H9 (cell line): ENCODE measurements around the gene SMYD4. TPM values are rescaled to one million over a fixed set of nuclear protein-coding genes. Genes with fewer than 3 reads are reported as not detected.
A peak's percentile ranks its signal among the peaks of the same experiment; 100 is the strongest.
"Not testable (repeated sequence)": the region's sequence is repeated elsewhere in the genome, so short reads cannot be mapped to it uniquely, and the experiment has no call there.

Experiments
- DNase-seq: peaks from one replicate; pipeline ENCODE4 v3.0.0-alpha.2; 2017
- H2AFZ ChIP-seq: one replicate; pipeline ENCODE4 v1.6.1; 2013; ENCODE audit warnings: mild to moderate bottlenecking, low read length, control low read depth, moderate library complexity
- H2AK5ac ChIP-seq: 2 replicates; pipeline ENCODE4 v1.6.1; 2013; ENCODE audit warnings: low read length, control low read depth, mixed read lengths; ENCODE audit not compliant: insufficient read length
- H2BK120ac ChIP-seq: one replicate; pipeline ENCODE4 v1.6.1; 2013; ENCODE audit warnings: low read depth, mild to moderate bottlenecking, low read length, control low read depth, inconsistent platforms; ENCODE audit not compliant: poor library complexity, severe bottlenecking
- H2BK12ac ChIP-seq: 2 replicates; pipeline ENCODE4 v1.6.1; 2013; ENCODE audit warnings: low read length, control low read depth, mixed read lengths, low read depth; ENCODE audit not compliant: insufficient read length
- H2BK15ac ChIP-seq: 2 replicates; pipeline ENCODE4 v1.6.1; 2013; ENCODE audit warnings: low read depth, low read length, control low read depth
- H2BK20ac ChIP-seq: one replicate; pipeline ENCODE4 v1.6.1; 2013; ENCODE audit warnings: low read depth, mild to moderate bottlenecking, low read length, control low read depth, inconsistent platforms; ENCODE audit not compliant: poor library complexity, severe bottlenecking
- H2BK5ac ChIP-seq: 2 replicates; pipeline ENCODE4 v1.6.1; 2013; ENCODE audit warnings: low read length, control low read depth, mixed read lengths; ENCODE audit not compliant: insufficient read length
- H3K14ac ChIP-seq: 2 replicates; pipeline ENCODE4 v1.6.1; 2013; ENCODE audit warnings: low read length, control low read depth; ENCODE audit not compliant: insufficient read depth
- H3K18ac ChIP-seq: 2 replicates; pipeline ENCODE4 v1.6.1; 2013; ENCODE audit warnings: low read depth, mild to moderate bottlenecking, mixed read lengths, low read length, control low read depth; ENCODE audit not compliant: insufficient read length
- H3K23ac ChIP-seq: 2 replicates; pipeline ENCODE4 v1.6.1; 2013; ENCODE audit warnings: low read length, control low read depth, mixed read lengths, low read depth; ENCODE audit not compliant: insufficient read length
- H3K23me2 ChIP-seq: 2 replicates; pipeline ENCODE4 v1.6.1; 2013; ENCODE audit warnings: low read depth, mild to moderate bottlenecking, mixed read lengths, low read length, control low read depth; ENCODE audit not compliant: insufficient read length, poor library complexity, severe bottlenecking
- H3K27ac ChIP-seq: 2 replicates; pipeline ENCODE4 v1.5.1; 2013; ENCODE audit warnings: low read length, control low read depth, mixed read lengths, low read depth; ENCODE audit not compliant: insufficient read length
- H3K27me3 ChIP-seq: 2 replicates; pipeline ENCODE4 v1.6.1; 2013; ENCODE audit warnings: low read length, control low read depth, inconsistent platforms; ENCODE audit not compliant: insufficient read depth
- H3K4ac ChIP-seq: 2 replicates; pipeline ENCODE4 v1.6.1; 2013; ENCODE audit warnings: low read depth, mild to moderate bottlenecking, control low read depth, inconsistent platforms, low read length, moderate library complexity
- H3K4me1 ChIP-seq: 2 replicates; pipeline ENCODE4 v1.6.1; 2013; ENCODE audit warnings: low read length, control low read depth, inconsistent platforms; ENCODE audit not compliant: insufficient read depth
- H3K4me2 ChIP-seq: 2 replicates; pipeline ENCODE4 v1.6.1; 2013; ENCODE audit warnings: low read length, control low read depth, mixed read lengths; ENCODE audit not compliant: insufficient read length, insufficient read depth
- H3K56ac ChIP-seq: 2 replicates; pipeline ENCODE4 v1.6.1; 2013; ENCODE audit warnings: low read depth, mild to moderate bottlenecking, mixed read lengths, low read length, control low read depth; ENCODE audit not compliant: insufficient read length
- H3K79me1 ChIP-seq: 2 replicates; pipeline ENCODE4 v1.6.1; 2013; ENCODE audit warnings: low read depth, mild to moderate bottlenecking, moderate library complexity, low read length, control low read depth, inconsistent platforms; ENCODE audit not compliant: insufficient read depth, poor library complexity, severe bottlenecking
- H3K79me2 ChIP-seq: 2 replicates; pipeline ENCODE4 v1.6.1; 2013; ENCODE audit warnings: low read length, control low read depth, inconsistent platforms; ENCODE audit not compliant: insufficient read depth
- H3K9ac ChIP-seq: 2 replicates; pipeline ENCODE4 v1.6.1; 2013; ENCODE audit warnings: low read length, control low read depth, mixed read lengths; ENCODE audit not compliant: insufficient read length; ENCODE audit errors: extremely low read depth
- H3K9me3 ChIP-seq: one replicate; pipeline ENCODE4 v1.6.1; 2013; ENCODE audit warnings: low read depth, low read length, inconsistent platforms; ENCODE audit not compliant: control insufficient read depth
- H3T11ph ChIP-seq: one replicate; pipeline ENCODE4 v1.6.1; 2013; ENCODE audit warnings: mild to moderate bottlenecking, low read length, control low read depth, inconsistent platforms
- H4K20me1 ChIP-seq: one replicate; pipeline ENCODE4 v1.6.1; 2013; ENCODE audit not compliant: control insufficient read depth, insufficient read length, insufficient read depth
- H4K5ac ChIP-seq: 2 replicates; pipeline ENCODE4 v1.6.1; 2013; ENCODE audit warnings: low read depth, mild to moderate bottlenecking, mixed read lengths, low read length, control low read depth; ENCODE audit not compliant: insufficient read length
- H4K8ac ChIP-seq: replicated peaks from 2 replicates; pipeline ENCODE4 v1.6.1; 2013; ENCODE audit warnings: low read length, control low read depth, mixed read lengths, low read depth; ENCODE audit not compliant: insufficient read length
- H4K91ac ChIP-seq: 2 replicates; pipeline ENCODE4 v1.6.1; 2013; ENCODE audit warnings: low read depth, mild to moderate bottlenecking, moderate library complexity, mixed read lengths, low read length, control low read depth; ENCODE audit not compliant: insufficient read length
- H3K27ac Mint-ChIP-seq, 3 experiments: 2 replicates in 2 of 3; 3 replicates in 1 of 3; pipeline ENCODE4 v1.8.0; 2020 to 2021; ENCODE audit warnings: mixed read lengths in 3 of 3, mild to moderate bottlenecking in 1 of 3, moderate library complexity in 1 of 3
- H3K27me3 Mint-ChIP-seq: 2 replicates; pipeline ENCODE4 v1.8.0; 2021; ENCODE audit warnings: low read depth, mild to moderate bottlenecking, moderate library complexity, mixed read lengths
- H3K36me3 Mint-ChIP-seq, 3 experiments: 2 replicates in 2 of 3; 3 replicates in 1 of 3; pipeline ENCODE4 v1.8.0; 2020 to 2021; ENCODE audit warnings: low read depth in 3 of 3, mixed read lengths in 3 of 3; ENCODE audit not compliant: insufficient read depth in 1 of 3
- H3K4me1 Mint-ChIP-seq, 2 experiments: 2 replicates each; pipeline ENCODE4 v1.8.0; 2020; ENCODE audit warnings: mixed read lengths in 2 of 2
- H3K4me3 Mint-ChIP-seq, 2 experiments: 2 replicates in 1 of 2; 3 replicates in 1 of 2; pipeline ENCODE4 v1.8.0; 2020 to 2021; ENCODE audit warnings: mild to moderate bottlenecking in 2 of 2, mixed read lengths in 2 of 2, moderate library complexity in 1 of 2
- H3K9me3 Mint-ChIP-seq, 2 experiments: 2 replicates in 1 of 2; 3 replicates in 1 of 2; pipeline ENCODE4 v1.8.0; 2020; ENCODE audit warnings: mild to moderate bottlenecking in 2 of 2, mixed read lengths in 2 of 2, moderate library complexity in 1 of 2
- WGBS: extraction: QIAGEN DNeasy Blood & Tissue Kit; methylation state at CpG from one replicate; pipeline ENCODE4 v1.1.7; 2013; ENCODE audit warnings: missing lambda C conversion rate, low lambda C conversion rate, mixed read lengths; ENCODE audit not compliant: insufficient read length; ENCODE audit errors: extremely low coverage; 5-methylcytosine and 5-hydroxymethylcytosine counted together
- total RNA-seq: library from RNA; stranded (reverse); gene quantifications from 2 replicates; pipeline ENCODE4 v1.2.1, GENCODE V29; 2021
- TF ChIP-seq, protein P1 (sequence below): fragments of 200-600 bp; sonication (generic); conservative IDR thresholded peaks from 3 replicates; pipeline ENCODE4 v1.8.0; 2021; ENCODE audit warnings: antibody characterized with exemption, mild to moderate bottlenecking

The SMYD4 gene
- total RNA-seq, 1 experiment from 2014 or later, result 28.8 TPM

DNA sequence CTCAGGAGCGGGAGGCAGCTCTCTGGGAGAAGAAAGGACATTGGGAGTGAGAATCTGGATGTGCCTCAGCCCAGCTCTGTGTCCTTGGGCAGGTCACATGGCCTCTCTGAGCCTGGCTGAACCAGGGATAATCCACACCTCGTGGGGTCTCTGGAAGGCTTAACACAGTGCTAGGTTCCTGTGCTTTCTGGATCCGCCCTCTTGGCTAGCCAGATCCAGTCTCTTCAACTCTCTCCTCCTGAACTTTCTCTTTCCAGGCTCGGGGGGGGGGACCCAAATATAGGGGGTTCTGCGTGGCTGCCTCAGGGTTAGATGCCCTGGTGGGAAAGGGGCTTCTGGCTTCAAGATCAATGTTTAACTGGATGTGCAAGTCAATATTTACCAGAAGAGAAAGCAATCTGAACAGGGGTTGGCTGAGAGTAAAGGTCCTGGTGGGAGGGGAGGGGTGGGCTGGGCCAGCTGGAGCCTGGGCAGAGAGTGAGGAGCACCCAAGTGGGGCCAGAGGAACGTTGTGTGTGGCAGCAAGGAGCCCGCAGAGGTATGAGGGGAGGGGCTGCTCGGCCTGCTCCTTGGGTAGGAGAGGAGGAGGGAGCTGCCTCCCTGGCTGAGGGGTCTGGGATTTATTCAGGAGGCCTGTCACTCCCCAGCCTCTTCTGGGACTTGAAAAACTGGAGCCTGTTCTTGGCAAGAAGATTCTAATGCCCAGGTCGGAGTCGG lies 87.2 kb downstream of the SMYD4 start, which contains the start of gene SERPINF2:
Gene SERPINF2, plus strand, starts transcription at position 501 of the 717 bp plus-strand sequence. CDS start 2,125 bp downstream, outside the sequence.
- H3K27ac ChIP-seq, result no peak within 1 kb of the TSS

DNA sequence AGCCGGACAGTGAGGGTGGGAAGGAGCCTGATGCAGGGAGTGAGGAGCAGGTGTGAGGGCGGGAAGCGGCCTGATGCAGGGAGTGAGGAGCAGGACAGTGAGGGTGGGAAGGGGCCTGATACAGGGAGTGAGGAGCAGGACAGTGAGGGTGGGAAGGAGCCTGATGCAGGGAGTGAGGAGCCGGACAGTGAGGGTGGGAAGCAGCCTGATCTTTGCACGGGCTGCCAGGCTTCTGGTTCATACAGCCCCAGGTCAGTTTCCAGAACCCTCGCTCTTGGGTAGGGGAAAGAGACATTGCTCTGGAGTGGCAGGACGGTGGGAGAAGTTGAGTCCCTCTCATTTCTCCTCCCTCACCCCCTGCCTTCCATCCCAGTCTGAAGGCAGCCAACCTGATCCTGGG lies 87.8 kb downstream of the SMYD4 start:
- not testable (repeated sequence) for H2BK12ac ChIP-seq, H3K56ac ChIP-seq, H3K36me3 Mint-ChIP-seq, H2BK120ac ChIP-seq, H3K79me1 ChIP-seq, H3K4me2 ChIP-seq, H3K18ac ChIP-seq, H4K8ac ChIP-seq, H4K20me1 ChIP-seq, H3K79me2 ChIP-seq, H2BK20ac ChIP-seq, H2BK15ac ChIP-seq, H3T11ph ChIP-seq, DNase-seq, H4K91ac ChIP-seq, H3K4me3 Mint-ChIP-seq, H2AK5ac ChIP-seq, H3K23ac ChIP-seq, H3K23me2 ChIP-seq, H3K4me1 Mint-ChIP-seq, H3K4me1 ChIP-seq, H2BK5ac ChIP-seq, H3K4ac ChIP-seq, H3K27ac Mint-ChIP-seq, H4K5ac ChIP-seq, H3K27me3 Mint-ChIP-seq, H3K27ac ChIP-seq, H3K27me3 ChIP-seq, H2AFZ ChIP-seq, H3K9ac ChIP-seq, H3K9me3 ChIP-seq
- H3K14ac ChIP-seq, result peak overlapping the region; percentile 24; the same call in 1 of the 2 replicates
- WGBS, result no CpG with 5 or more reads among the region's 7 CpGs
- H3K9me3 Mint-ChIP-seq, result peaks cover 0 to 19% of the 10 kb centered on the region in 2 experiments; a peak in 1 of 5 replicates

More for the DNA sequence above, 87.2 kb downstream of the SMYD4 start, which contains the start of gene SERPINF2:
- Histone ChIP-seq H4K20me1 (no peaks in the 10 kb centered on the region), H3K27me3 (no peaks in the 10 kb centered on the region), H4K8ac (no peak within 1 kb of the TSS), H3K14ac (peak within 1 kb of the TSS; percentile 24; the same call in 1 of the 2 replicates), H2BK5ac (no peak within 1 kb of the TSS), H2BK120ac (no peak within 1 kb of the TSS), H3K9me3 (no peaks in the 10 kb centered on the region), H3K9ac (no peak within 1 kb of the TSS), H3K4me2 (no peak within 1 kb of the TSS), H2BK12ac (no peak within 1 kb of the TSS), H2BK15ac (no peak within 1 kb of the TSS), H3T11ph (no peak within 1 kb of the TSS), H3K18ac (no peak within 1 kb of the TSS), H4K5ac (no peak within 1 kb of the TSS), H3K79me2 (no peaks in the 10 kb centered on the region), H3K23ac (no peak within 1 kb of the TSS), H2AK5ac (no peak within 1 kb of the TSS), H2AFZ (no peak within 1 kb of the TSS), H3K79me1 (no peaks in the 10 kb centered on the region), H3K4me1 (no peaks in the 10 kb centered on the region), H3K23me2 (no peaks in the 10 kb centered on the region), H3K4ac (no peak within 1 kb of the TSS), H2BK20ac (no peak within 1 kb of the TSS), H3K56ac (no peak within 1 kb of the TSS), H4K91ac (no peak within 1 kb of the TSS)
- no CpG with 5 or more reads among the region's 10 CpGs for WGBS
- Mint-ChIP-seq H3K9me3 (peaks cover 0 to 19% of the 10 kb centered on the region in 2 experiments; a peak in 1 of 5 replicates), H3K27ac (no peak within 1 kb of the TSS), H3K4me1 (peaks cover 4 to 6% of the 10 kb centered on the region in 2 experiments; a peak in 3 of 4 replicates), H3K4me3 (no peak within 1 kb of the TSS), H3K36me3 (peaks cover 0 to 2% (median 0%) of the 10 kb centered on the region in 3 experiments; a peak in 1 of 7 replicates), H3K27me3 (peaks cover 1% of the 10 kb centered on the region; the same call in 1 of the 2 replicates)
- DNase-seq, result no peak
- TF ChIP-seq, protein P1, sequence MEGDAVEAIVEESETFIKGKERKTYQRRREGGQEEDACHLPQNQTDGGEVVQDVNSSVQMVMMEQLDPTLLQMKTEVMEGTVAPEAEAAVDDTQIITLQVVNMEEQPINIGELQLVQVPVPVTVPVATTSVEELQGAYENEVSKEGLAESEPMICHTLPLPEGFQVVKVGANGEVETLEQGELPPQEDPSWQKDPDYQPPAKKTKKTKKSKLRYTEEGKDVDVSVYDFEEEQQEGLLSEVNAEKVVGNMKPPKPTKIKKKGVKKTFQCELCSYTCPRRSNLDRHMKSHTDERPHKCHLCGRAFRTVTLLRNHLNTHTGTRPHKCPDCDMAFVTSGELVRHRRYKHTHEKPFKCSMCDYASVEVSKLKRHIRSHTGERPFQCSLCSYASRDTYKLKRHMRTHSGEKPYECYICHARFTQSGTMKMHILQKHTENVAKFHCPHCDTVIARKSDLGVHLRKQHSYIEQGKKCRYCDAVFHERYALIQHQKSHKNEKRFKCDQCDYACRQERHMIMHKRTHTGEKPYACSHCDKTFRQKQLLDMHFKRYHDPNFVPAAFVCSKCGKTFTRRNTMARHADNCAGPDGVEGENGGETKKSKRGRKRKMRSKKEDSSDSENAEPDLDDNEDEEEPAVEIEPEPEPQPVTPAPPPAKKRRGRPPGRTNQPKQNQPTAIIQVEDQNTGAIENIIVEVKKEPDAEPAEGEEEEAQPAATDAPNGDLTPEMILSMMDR, result no peak
